ENCODE data around the gene SLC25A2.

Gene SLC25A2

DNA sequence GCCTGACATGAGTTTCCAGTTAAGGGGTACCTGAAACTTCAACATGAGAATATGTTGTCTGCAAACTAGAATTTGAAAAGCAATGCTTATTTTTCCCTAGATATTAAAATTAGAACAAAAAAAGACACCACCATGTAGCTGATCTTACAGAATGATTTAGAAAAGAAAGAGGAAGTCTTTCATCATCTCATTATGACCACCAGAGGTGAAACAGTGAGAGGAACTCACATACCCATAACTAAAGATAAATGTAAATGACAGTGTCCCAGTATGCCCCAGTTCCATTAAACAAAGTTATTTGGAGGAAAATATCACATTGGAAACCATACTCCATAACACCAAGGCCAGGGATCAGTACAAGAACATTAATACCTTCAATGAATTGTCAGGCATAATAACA is 9.9 kb upstream of the SLC25A2 start:
- DNase-seq (ENCODE audit: low spot score): no peak

DNA sequence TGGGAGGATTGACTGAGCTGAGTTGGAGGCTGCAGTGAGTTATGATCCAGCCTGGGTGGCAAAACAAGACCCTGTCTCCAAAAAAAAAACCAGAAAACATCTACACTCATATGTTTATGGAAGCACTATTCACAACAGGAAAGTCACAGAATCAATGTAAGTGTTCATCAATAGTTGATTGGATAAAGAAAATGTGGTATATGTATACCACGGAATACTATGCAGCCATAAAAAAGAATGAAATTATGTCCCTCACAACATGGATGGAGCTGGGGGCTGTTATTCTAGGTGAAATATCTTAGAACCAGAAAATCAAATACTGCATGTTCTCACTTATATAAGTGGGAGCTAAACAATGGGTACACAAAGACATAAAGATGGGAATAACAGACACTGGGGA is 2.8 kb upstream of the SLC25A2 start:
- no peak for DNase-seq (ENCODE audit: low spot score)

DNA sequence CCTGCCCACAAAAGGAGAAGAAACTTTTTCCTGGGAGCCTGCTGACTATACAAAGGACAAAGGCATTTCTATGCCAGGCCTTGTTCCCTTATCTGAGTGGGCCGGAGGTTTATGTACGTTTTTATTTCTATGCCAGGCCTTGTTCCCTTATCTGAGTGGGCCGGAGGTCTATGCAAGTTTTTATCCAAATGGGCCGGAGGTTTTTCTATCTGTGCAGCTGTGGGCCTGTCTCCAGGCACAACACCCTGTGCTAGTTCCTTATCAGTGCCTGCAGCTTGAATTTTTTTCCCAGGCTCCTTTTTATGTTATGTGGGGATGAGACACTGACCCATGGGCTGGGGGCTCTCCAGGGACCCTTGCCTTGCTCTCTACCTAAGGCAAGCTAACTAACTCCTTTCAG is 5.5 kb downstream of the SLC25A2 start:
- no peak for DNase-seq (ENCODE audit: low spot score)

DNA sequence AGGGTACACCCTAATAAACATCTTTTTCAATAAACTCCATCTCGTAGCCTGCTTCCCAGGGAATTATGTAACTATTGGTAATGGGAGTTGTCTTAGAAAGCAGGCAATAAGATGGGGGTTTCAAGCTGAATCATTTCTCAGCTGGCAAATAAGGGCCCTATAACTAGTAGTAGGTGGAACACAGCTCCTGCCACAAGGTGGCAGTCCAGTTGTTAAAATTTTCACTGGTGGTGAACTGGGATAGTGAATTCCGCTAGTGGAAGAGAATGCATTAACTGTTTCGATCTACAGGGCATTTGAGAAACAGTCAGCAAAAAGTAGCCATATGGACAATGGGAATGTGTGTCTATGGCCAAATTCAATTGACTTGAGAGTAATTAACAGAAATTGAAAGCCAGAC is 30.9 kb downstream of the SLC25A2 start:
- DNase-seq (ENCODE audit: low spot score): no peak

DNA sequence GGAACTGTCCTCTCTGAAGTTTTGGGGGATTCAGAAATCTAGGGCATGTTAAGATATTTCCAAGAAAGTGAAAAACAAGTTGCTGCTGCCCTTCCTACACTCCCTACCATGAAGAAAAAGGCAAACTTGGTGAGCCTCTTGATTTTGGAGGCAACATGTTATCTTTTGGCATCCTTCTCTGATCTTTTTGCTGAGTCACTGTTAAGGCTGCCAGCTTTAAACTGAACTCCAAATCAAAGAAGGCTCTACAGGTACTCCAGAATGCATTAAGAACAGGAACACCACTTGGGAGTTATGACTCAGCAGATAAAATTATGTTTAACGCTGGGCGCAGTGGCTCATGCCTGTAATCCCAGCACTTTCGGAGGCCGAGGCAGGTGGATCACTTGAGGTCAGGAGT is 34.7 kb downstream of the SLC25A2 start:
- no peak for DNase-seq (ENCODE audit: low spot score)

DNA sequence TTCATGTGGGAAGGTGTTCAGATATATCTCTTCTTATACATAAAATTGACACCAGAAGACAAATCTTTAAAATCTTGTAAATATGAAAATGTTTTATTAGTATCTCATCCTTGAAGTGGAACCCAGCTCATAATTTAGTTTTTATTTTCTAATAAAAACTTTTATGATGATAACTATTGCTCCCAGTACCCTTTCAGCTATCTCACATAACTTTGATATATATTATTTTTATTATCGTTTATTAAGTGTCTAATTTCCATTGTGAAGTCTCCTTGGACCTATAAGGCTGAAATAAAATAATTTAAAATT is 42.7 kb downstream of the SLC25A2 start:
- no peak for DNase-seq (ENCODE audit: low spot score)

DNA sequence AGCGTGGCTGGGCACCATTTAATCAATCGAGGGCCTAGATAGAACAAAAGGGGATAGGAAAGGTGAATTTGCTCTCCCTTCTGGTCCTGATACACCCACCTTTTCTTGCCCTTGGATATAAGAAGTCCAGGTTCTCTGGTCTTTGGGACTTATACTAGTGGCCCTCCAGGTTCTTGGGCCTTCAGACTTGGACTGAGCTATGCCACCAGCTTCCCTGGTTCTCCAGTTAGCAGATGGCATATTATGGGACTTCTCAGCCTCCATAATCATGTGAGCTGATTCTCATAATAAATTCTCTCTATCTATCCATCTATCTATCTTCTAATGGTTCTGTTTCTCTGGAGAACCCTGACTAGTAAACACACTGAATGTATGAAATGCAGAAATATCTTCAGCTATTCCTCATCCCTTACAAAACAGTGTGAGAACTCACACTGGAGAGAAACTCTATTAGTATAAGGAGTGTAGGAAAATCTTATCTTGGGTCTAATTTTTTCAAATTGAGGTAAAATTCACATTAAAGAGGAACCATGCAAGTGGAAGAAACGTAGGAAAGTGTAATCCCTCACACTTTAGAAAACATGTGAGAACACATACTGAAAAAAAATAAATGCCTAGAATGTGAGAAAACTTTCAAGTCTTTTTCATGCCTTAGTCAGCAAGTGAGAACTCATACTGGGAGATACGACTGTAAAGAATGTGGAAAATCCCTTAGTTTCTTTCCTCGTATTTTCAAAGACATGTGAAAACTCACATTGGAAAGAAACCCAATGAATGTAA is 43.2 kb downstream of the SLC25A2 start:
- no peak for DNase-seq (ENCODE audit: low spot score)

DNA sequence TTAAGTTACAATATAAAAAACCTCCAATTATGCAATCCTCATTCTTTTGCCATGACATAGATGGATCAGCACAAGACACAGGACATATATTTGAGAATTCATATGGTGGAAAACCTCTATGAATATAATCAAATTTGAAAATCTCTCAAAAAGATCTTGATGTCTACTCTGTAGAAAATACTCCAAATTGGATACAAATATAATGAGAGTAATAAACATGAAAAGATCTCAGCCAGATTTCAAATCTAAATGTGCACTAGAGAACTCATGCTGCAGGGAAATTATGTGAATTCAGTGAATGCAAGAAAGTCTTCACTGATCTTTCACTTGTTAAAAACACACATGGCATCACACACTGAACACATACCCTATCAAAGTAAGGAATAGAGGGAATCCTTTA is 44.9 kb downstream of the SLC25A2 start:
- no peak for DNase-seq (ENCODE audit: low spot score)

DNA sequence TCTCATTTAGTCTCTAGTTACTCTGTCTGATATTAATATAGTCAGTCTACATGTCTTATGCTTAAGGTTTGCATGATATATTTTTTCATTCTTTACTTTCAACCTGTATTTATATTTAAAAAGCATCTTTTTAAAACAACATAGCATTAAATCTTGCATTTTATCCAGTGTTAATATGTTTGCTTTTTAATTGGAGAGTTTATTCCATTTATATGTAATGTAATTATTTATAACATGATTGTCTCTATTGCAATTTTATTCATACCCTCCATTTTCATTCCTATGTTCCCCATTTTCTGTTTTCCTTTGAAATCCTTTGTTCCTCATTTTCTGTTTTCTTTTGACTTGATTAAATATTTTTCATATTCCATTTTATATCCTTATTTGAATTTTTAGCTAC is 45.4 kb downstream of the SLC25A2 start:
- DNase-seq (ENCODE audit: low spot score): no peak

Data from CD4-positive, alpha-beta T cell treated with Interleukin-2 at 100 ng/mL for 4 hours (primary cell).